Testis (tissue), 3 donors: ENCODE data around the gene NCK2. TPM values are rescaled to one million over a fixed set of nuclear protein-coding genes. Genes with fewer than 3 reads are reported as not detected.

Experiments used
- DNase-seq: peaks from one replicate; pipeline ENCODE4 v3.0.0-alpha.2; 2019
- H3K27ac ChIP-seq, 2 donors: fragments of 200-600 bp; sonication (generic); one replicate each; pipeline ENCODE4 v1.5.1; 2019
- H3K27me3 ChIP-seq: fragments of 200-600 bp; sonication (generic); one replicate; pipeline ENCODE4 v1.5.1; 2019
- H3K36me3 ChIP-seq: fragments of 200-600 bp; sonication (generic); one replicate; pipeline ENCODE4 v1.5.1; 2017; ENCODE audit warnings: low read depth; ENCODE audit errors: missing control alignments
- H3K4me1 ChIP-seq: fragments of 200-600 bp; sonication (generic); one replicate; pipeline ENCODE4 v1.5.1; 2019
- H3K4me3 ChIP-seq, 2 donors: fragments of 200-600 bp; sonication (generic); one replicate each; pipeline ENCODE4 v1.5.1; 2017 to 2019
- H3K9me3 ChIP-seq: fragments of 200-600 bp; sonication (generic); one replicate; pipeline ENCODE4 v1.5.1; 2017
- CTCF ChIP-seq, 3 experiments: fragments of 450-650 bp in 2 of 3; fragments of 200-600 bp in 1 of 3; sonication (generic) in 1 of 3; IDR thresholded peaks; one replicate each; pipeline ENCODE4 v1.5.1; 2016 to 2019; ENCODE audit warnings: antibody characterized with exemption in 3 of 3, mild to moderate bottlenecking in 2 of 3, moderate library complexity in 1 of 3
- POLR2A ChIP-seq: fragments of 450-650 bp; IDR thresholded peaks from one replicate; pipeline ENCODE4 v1.6.1; 2017; ENCODE audit warnings: antibody characterized with exemption, mild to moderate bottlenecking, moderate library complexity
- WGBS, 2 donors: methylation state at CpG; one replicate each; pipeline ENCODE4 v1.1.5; 2018; 5-methylcytosine and 5-hydroxymethylcytosine counted together
- intact Hi-C: fragments of 100-400 bp; cut with DNase I; formaldehyde crosslinking; loops from one replicate; pipeline ENCODE4 v1.15.1; 2023; ENCODE audit warnings: low total_unique reads
- polyA plus RNA-seq: library from polyadenylated mRNA; stranded (reverse); fragments of 350-450 nt; fragmentation: Illumina TruSeq; extraction: RNeasy Lipid Tissue Mini Kit (QIAGEN cat#74804); gene quantifications from one replicate; pipeline ENCODE4 v1.2.3, GENCODE V29; 2014; ENCODE audit warnings: low read depth, low replicate concordance; ENCODE audit not compliant: insufficient read depth
- total RNA-seq, 2 donors: library from RNA; depleted of rRNA; stranded (reverse); fragments of >200 nt; gene quantifications; one replicate each; pipeline ENCODE4 v1.2.3, GENCODE V29; 2016

NCK2 gene
- total and polyA plus RNA-seq, 3 donors from 2014 or later = 67.7 to 168 (median 105) TPM

GRCh38 chr2:105744091-105744908 is 412 bp upstream of the NCK2 start:
- TF ChIP-seq POLR2A (no peak), CTCF (IDR thresholded peaks at IDR 0.05) (no peak)
- WGBS, 2 donors = 2 to 4% methylated on average over 14 to 41 of the region's 75 CpGs
- DNase-seq = peak; percentile 67
- Histone ChIP-seq H3K36me3 (no peaks in the 10 kb centered on the region), H3K27ac (peak overlapping the region; percentile 28 to 92), H3K4me3 (peak overlapping the region; percentile 58 to 72), H3K9me3 (no peaks in the 10 kb centered on the region), H3K27me3 (no peaks in the 10 kb centered on the region), H3K4me1 (peaks cover 25% of the 10 kb centered on the region)
- intact Hi-C loops = no loop called here

GRCh38 chr2:105746177-105747080 is 1.7 kb downstream of the NCK2 start:
- Histone ChIP-seq H3K36me3 (no peaks in the 10 kb centered on the region), H3K9me3 (no peaks in the 10 kb centered on the region), H3K27ac (peak overlapping the region; percentile 87 to 89), H3K4me1 (peaks cover 40% of the 10 kb centered on the region), H3K4me3 (peak overlapping the region; percentile 85), H3K27me3 (no peaks in the 10 kb centered on the region)
- peak; percentile 89 for DNase-seq
- intact Hi-C loops = no loop called here
- WGBS, 2 donors = 27 to 33% methylated on average over 23 of the region's 23 CpGs
- TF ChIP-seq POLR2A (no peak), CTCF (IDR thresholded peaks at IDR 0.05) (no peak)

GRCh38 chr2:105747254-105747894 is 2.7 kb downstream of the NCK2 start:
- intact Hi-C loops = no loop called here
- peak overlapping the region; percentile 57 to 67 for H3K27ac ChIP-seq
- H3K4me1 ChIP-seq = peaks cover 44% of the 10 kb centered on the region
- H3K9me3 ChIP-seq = no peaks in the 10 kb centered on the region
- no peak for DNase-seq
- TF ChIP-seq CTCF (IDR thresholded peaks at IDR 0.05) (no peak), POLR2A (no peak)
- H3K27me3 ChIP-seq = no peaks in the 10 kb centered on the region
- H3K4me3 ChIP-seq = no peak overlapping the region
- WGBS, 2 donors = 48 to 51% methylated on average over 13 of the region's 13 CpGs
- H3K36me3 ChIP-seq = no peaks in the 10 kb centered on the region

GRCh38 chr2:105747991-105748390 is 3.3 kb downstream of the NCK2 start:
- no peaks in the 10 kb centered on the region for H3K36me3 ChIP-seq
- no peaks in the 10 kb centered on the region for H3K27me3 ChIP-seq
- H3K27ac ChIP-seq = peak overlapping the region; percentile 57 to 67
- no peak overlapping the region for H3K4me3 ChIP-seq
- DNase-seq = peak; percentile 50
- peaks cover 47% of the 10 kb centered on the region for H3K4me1 ChIP-seq
- intact Hi-C loops = no loop called here
- WGBS, 2 donors = 65 to 79% methylated on average over 4 of the region's 4 CpGs
- H3K9me3 ChIP-seq = no peaks in the 10 kb centered on the region
- TF ChIP-seq CTCF (IDR thresholded peaks at IDR 0.05) (no peak), POLR2A (no peak)
